HG02678 (cell line): ENCODE data around the gene ZNF146.
"Not testable (repeated sequence)": the region's sequence is repeated elsewhere in the genome, so short reads cannot be mapped to it uniquely, and the experiment has no call there.

Source experiments
- ATAC-seq: cut with Tn5 transposase; IDR thresholded peaks from one replicate; pipeline ENCODE4 v1.9.1; 2021; ENCODE audit warnings: mild to moderate bottlenecking, moderate library complexity; ENCODE audit not compliant: unreplicated experiment

ZNF146 gene

GRCh38 chr19:36269295-36269694, 54.4 kb downstream of the ZNF146 start:
- ATAC-seq, result not testable (repeated sequence)
